ENCODE data around the gene TCTN1. TPM values are rescaled to one million over a fixed set of nuclear protein-coding genes. Genes with fewer than 3 reads are reported as not detected.
"Not testable (repeated sequence)": the region's sequence is repeated elsewhere in the genome, so short reads cannot be mapped to it uniquely, and the experiment has no call there.

TCTN1 gene
- total and polyA plus RNA-seq, 8 donors = 34.1 to 84.3 (median 73.6) TPM

GRCh38 chr12:110566993-110567392 lies 46.9 kb upstream of the TCTN1 start:
- Histone ChIP-seq H3K9me3 (peaks cover 0 to 18% of the 10 kb centered on the region in 2 donors), H3K36me3 (no peaks in the 10 kb centered on the region), H3K27ac (no peak overlapping the region), H3K4me3 (no peak overlapping the region), H3K27me3 (no peaks in the 10 kb centered on the region), H3K4me1 (peaks cover 28 to 52% of the 10 kb centered on the region in 2 donors)
- ATAC-seq (no peak), DNase-seq (no peak)
- intact Hi-C loops (cut with DNase I) = no loop called here
- no peak for TF ChIP-seq CTCF (IDR thresholded peaks at IDR 0.05)

- peaks cover 13 to 34% of the 10 kb centered on the region in 2 donors for H3K4me1 ChIP-seq
- DNase-seq (no peak), ATAC-seq (no peak)
- intact Hi-C loops (cut with DNase I) = no loop called here
- TF ChIP-seq CTCF (IDR thresholded peaks at IDR 0.05) = no peak
- H3K36me3 ChIP-seq = no peaks in the 10 kb centered on the region
- H3K9me3 ChIP-seq = peaks cover 0 to 26% of the 10 kb centered on the region in 2 donors
- H3K27ac ChIP-seq = no peak overlapping the region
- H3K4me3 ChIP-seq = no peak overlapping the region
- no peaks in the 10 kb centered on the region for H3K27me3 ChIP-seq
Observed at GRCh38 chr12:110568752-110569151, 45.2 kb upstream of the TCTN1 start.

- DNase-seq; H3K36me3 ChIP-seq; H3K4me3 ChIP-seq; H3K27me3 ChIP-seq; ATAC-seq; intact Hi-C loops (cut with DNase I); H3K27ac ChIP-seq: not testable (repeated sequence)
- Histone ChIP-seq H3K4me1 (peaks cover 5 to 32% of the 10 kb centered on the region in 2 donors), H3K9me3 (peaks cover 0 to 26% of the 10 kb centered on the region in 2 donors)
Observed at GRCh38 chr12:110569838-110570237, 44.1 kb upstream of the TCTN1 start.

GRCh38 chr12:110570798-110571197 lies 43.1 kb upstream of the TCTN1 start:
- DNase-seq; ATAC-seq; H3K27ac ChIP-seq; H3K27me3 ChIP-seq; intact Hi-C loops (cut with DNase I); H3K36me3 ChIP-seq; H3K4me3 ChIP-seq: not testable (repeated sequence)
- Histone ChIP-seq H3K4me1 (peaks cover 0 to 32% of the 10 kb centered on the region in 2 donors), H3K9me3 (peaks cover 0 to 26% of the 10 kb centered on the region in 2 donors)

GRCh38 chr12:110574044-110574443 lies 39.9 kb upstream of the TCTN1 start:
- ATAC-seq (no peak), DNase-seq (no peak)
- intact Hi-C loops (cut with DNase I) = no loop called here
- no peak for TF ChIP-seq CTCF (IDR thresholded peaks at IDR 0.05)
- no peak overlapping the region for H3K27ac ChIP-seq
- no peaks in the 10 kb centered on the region for H3K27me3 ChIP-seq
- peaks cover 19 to 48% of the 10 kb centered on the region in 2 donors for H3K4me1 ChIP-seq
- H3K4me3 ChIP-seq = no peak overlapping the region
- no peaks in the 10 kb centered on the region for H3K36me3 ChIP-seq
- H3K9me3 ChIP-seq = peaks cover 0 to 26% of the 10 kb centered on the region in 2 donors

- H3K36me3 ChIP-seq; DNase-seq; ATAC-seq; H3K27me3 ChIP-seq; intact Hi-C loops (cut with DNase I); H3K27ac ChIP-seq; H3K4me3 ChIP-seq: not testable (repeated sequence)
- Histone ChIP-seq H3K9me3 (peaks cover 0 to 20% of the 10 kb centered on the region in 2 donors), H3K4me1 (peaks cover 19 to 55% of the 10 kb centered on the region in 2 donors)
Observed at GRCh38 chr12:110574717-110575230, 39.2 kb upstream of the TCTN1 start.

GRCh38 chr12:110575326-110575725 lies 38.6 kb upstream of the TCTN1 start:
- Histone ChIP-seq H3K36me3 (no peaks in the 10 kb centered on the region), H3K9me3 (peaks cover 0 to 19% of the 10 kb centered on the region in 2 donors), H3K27ac (no peak overlapping the region), H3K27me3 (no peaks in the 10 kb centered on the region), H3K4me1 (peaks cover 19 to 61% of the 10 kb centered on the region in 2 donors), H3K4me3 (no peak overlapping the region)
- DNase-seq (no peak), ATAC-seq (no peak)
- no peak for TF ChIP-seq CTCF (IDR thresholded peaks at IDR 0.05)
- intact Hi-C loops (cut with DNase I) = no loop called here
